Astrocyte (in vitro differentiated cells and primary cell): ENCODE data around the gene NCF4.

Experiments
- CTCF ChIP-seq: IDR thresholded peaks from 2 replicates; pipeline ENCODE4 v1.5.1; 2011; ENCODE audit warnings: low read depth, mild to moderate bottlenecking, inconsistent platforms, low read length, moderate library complexity; ENCODE audit not compliant: insufficient read depth
- EZH2 ChIP-seq: IDR thresholded peaks from 2 replicates; pipeline ENCODE4 v1.6.1; 2012; ENCODE audit warnings: mild to moderate bottlenecking, low read length, inconsistent platforms; ENCODE audit not compliant: insufficient read depth

DNA sequence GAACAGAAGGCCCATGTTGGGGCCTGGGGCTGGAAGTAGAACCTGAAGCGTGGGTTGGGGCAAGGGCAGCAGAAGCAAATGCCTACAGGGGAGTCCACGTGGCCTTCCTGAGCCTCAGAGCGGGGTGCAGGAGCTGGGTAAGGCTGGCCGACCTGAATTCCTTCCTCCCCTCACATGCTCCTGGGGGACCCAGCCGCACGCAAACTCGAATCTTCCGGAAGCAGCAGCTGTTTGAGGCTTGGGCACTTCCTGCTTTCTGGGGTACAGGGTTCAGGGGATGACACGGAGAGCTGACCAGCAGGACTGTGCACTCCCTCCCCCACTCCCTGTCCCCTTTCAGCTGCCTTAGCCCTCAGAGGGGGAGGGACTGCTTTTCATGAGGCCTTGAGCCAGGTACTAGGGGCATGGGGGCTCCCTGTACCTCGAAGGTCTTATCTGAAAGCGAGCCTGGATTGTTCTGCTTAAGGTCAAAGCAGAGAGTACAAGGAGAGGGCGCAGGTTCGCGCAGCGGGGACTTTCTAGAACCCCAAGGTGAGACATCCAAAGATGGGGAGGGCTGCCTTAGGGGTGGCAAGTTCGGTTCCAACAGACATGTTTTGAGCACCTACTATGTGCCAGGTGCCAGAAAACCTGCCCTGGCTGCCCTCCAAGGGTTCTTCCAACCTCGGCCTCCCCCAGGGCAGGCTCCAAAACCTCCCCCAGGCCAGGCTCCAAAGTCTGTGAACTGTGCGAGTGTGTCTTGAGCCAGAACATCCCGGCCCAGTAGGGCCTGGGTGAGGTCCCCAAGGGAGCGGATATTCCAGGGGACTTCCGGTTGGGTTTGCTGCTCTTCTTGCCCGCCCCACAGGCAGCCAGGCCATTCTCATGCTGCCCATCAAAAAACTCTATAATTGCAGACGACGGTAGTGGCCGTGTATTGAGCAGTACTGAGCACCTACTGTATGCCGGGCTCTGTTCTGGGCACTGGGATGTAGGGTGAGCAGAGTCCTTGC, 1.7 kb downstream of the NCF4 start:
- TF ChIP-seq EZH2 (no peak), CTCF (no peak)
